NCI-H345 (cell line): ENCODE results near the gene B3GALT6.

Source experiments
- DNase-seq: peaks from one replicate; lab custom pipeline; 2025; lab: John Stamatoyannopoulos, UW

B3GALT6 gene

GRCh38 chr1:1200876-1201810 lies 30.9 kb upstream of the B3GALT6 start:
- DNase-seq: peak; percentile 17

- DNase-seq: peak; percentile 21
Measured at GRCh38 chr1:1202831-1203560, 29.0 kb upstream of the B3GALT6 start.

- DNase-seq: no peak
Measured at GRCh38 chr1:1203561-1204424, 28.2 kb upstream of the B3GALT6 start.

GRCh38 chr1:1204425-1204920 lies 27.6 kb upstream of the B3GALT6 start:
- DNase-seq: no peak

- DNase-seq: no peak
Measured at GRCh38 chr1:1204998-1205768, 26.9 kb upstream of the B3GALT6 start.

GRCh38 chr1:1205769-1206375 lies 26.2 kb upstream of the B3GALT6 start:
- no peak for DNase-seq

GRCh38 chr1:1206376-1206965 lies 25.6 kb upstream of the B3GALT6 start, which contains the start of gene TNFRSF18:
Gene TNFRSF18, minus strand, starts transcription at chr1:1206592. Its CDS starts 21 bp downstream, at chr1:1206571.
- peak; percentile 7 for DNase-seq

GRCh38 chr1:1206966-1207531 lies 25.0 kb upstream of the B3GALT6 start:
- DNase-seq: no peak

- DNase-seq: no peak
Measured at GRCh38 chr1:1207571-1207892, 24.5 kb upstream of the B3GALT6 start.

GRCh38 chr1:1208713-1209433 lies 23.2 kb upstream of the B3GALT6 start:
- DNase-seq: no peak

- DNase-seq: no peak
Measured at GRCh38 chr1:1210726-1211540, 21.1 kb upstream of the B3GALT6 start.

- no peak for DNase-seq
Measured at GRCh38 chr1:1211541-1212441, 20.2 kb upstream of the B3GALT6 start.

- no peak for DNase-seq
Measured at GRCh38 chr1:1212780-1213344, 19.2 kb upstream of the B3GALT6 start.

- no peak for DNase-seq
Measured at GRCh38 chr1:1213345-1214265, 18.4 kb upstream of the B3GALT6 start, which contains the start of gene TNFRSF4. Gene TNFRSF4, minus strand, starts transcription at chr1:1214153. Its CDS starts 26 bp downstream, at chr1:1214127.

GRCh38 chr1:1215080-1215676 lies 16.9 kb upstream of the B3GALT6 start:
- no peak for DNase-seq
